Measurements from ENCODE around the gene MAGI2.
"Not testable (repeated sequence)": the region's sequence is repeated elsewhere in the genome, so short reads cannot be mapped to it uniquely, and the experiment has no call there.

Gene MAGI2

GRCh38 chr7:78260826-78261225, 1192.6 kb downstream of the MAGI2 start:
- DNase-seq: no peak

DNA sequence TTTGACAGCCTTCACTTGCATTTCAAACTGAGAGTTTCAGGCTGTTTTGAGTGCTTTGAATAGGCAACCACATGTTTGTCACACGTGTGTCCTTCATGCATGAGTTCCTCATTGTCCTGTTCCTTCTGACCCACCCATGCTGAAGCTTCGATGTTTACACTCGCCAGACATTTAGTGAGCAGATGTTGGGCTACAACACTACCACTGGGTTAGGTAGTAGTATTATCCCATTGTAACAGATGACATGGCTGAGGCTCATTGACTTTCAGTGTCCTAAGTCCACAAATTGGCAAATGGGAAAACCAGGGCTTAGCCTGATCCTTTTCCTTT, 1198.8 kb downstream of the MAGI2 start:
- no peak for DNase-seq

- no peak for DNase-seq
Measured at GRCh38 chr7:78253850-78254725, 1199.4 kb downstream of the MAGI2 start.

GRCh38 chr7:78248867-78249266, 1204.6 kb downstream of the MAGI2 start:
- no peak for DNase-seq

DNA sequence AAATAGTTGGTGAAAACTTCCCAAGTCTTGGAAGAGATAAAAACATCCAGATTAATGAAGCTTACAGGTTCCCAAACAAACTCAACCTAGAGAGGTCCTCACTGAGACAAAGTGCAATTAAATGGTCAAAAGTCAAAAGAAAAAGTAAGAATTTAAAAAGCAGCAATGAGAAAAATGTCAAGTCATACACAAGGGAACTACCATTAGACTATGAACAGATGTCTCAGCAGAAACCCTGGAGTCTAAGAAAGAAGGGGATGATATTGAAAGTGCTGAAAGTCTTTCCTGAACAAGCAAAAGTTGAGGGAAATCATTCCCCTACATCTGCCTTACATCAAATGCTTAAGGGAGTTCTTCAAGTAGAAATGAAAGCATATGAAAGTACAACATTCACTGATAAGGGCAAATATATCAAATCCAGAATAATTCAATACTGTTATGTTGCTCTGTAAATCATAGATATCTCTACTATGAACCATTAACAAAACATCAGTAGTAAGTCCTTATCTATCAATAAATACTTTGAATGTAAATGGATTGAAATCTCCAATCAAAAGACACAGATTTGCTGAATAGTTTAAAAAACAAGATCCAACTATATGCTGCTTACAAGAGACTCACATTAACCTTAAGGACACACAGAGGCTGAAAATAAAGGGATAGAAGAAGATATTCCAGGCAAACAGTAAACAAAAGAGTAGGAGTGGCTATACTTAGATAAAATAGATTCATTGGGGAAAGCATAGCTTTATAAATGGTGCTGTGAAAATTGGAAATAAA, 1205.4 kb downstream of the MAGI2 start:
- no peak for DNase-seq

- not testable (repeated sequence) for DNase-seq
Measured at GRCh38 chr7:78240179-78240578, 1213.3 kb downstream of the MAGI2 start.

GRCh38 chr7:78234634-78235033, 1218.8 kb downstream of the MAGI2 start:
- no peak for DNase-seq

DNA sequence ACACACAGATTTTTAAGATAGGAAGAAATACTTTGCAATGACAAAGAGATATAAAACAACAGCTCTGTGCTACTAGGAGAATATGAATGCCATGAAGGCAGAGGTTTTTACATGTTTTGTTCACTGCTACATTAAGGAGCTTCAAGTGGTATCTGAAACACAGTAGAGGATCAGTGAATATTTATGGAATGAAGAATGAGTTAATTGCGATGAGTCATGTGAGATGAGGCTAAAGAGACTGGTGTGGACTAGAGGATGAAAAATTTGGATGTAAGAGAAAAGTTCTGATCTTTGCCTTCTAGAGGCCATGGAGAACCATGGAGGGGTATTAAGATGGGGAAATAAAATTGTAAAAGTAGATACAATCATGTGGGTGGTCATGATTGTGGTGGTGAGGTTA, 1220.7 kb downstream of the MAGI2 start:
- DNase-seq: no peak

DNA sequence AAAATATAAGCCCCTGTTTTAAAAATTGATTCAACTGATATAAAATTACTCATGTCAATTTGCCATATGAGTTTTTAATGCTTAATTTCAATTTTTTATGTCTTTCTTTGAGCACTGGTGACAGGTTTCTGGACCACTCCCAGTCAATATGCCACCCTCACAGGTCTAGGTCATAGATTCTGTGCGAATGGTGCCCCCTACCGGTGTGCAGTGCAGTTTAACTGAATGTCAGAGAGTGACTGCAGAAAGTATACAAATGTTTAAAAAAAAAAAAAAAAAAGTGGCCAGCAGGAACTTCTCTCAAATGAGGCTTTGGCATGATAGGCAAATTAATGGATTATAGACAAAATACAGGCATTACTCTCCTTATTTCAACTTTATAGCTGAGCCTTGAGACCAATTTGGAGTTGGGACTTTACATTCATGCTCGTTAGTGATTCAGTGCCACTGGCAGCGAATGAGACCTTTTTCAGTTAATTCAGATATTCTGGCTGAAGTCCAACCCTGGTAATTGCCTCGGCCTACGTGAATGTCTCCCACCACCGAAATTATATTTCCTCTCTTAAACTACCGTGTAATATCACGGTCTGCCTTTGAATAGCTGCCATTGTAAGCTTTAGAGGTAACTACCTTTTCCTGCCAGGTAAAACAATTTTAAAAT, 1227.3 kb downstream of the MAGI2 start:
- peak; percentile 13 to 17 for DNase-seq

DNA sequence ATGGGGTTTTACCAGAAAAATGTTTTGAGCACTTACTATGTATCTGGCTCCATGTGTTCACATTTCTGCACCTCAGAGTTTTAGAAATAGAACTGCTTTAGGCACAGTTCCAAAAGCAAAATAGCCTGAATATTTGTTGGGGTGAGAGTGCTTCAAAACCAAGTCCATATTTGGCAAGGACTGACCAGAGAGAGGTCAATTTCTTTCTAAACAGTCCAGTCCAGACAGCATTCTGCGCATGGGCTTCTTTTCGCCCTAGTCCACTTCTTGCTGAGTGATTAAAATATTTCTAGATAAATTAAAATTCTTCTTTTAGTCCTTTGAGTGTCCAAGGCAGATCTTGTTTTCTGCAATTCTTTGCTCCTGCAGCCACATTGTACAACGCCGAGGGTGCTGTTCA, 1227.9 kb downstream of the MAGI2 start:
- no peak for DNase-seq

GRCh38 chr7:78224923-78225322, 1228.5 kb downstream of the MAGI2 start:
- no peak for DNase-seq

GRCh38 chr7:78223598-78223997, 1229.9 kb downstream of the MAGI2 start:
- DNase-seq: no peak

DNA sequence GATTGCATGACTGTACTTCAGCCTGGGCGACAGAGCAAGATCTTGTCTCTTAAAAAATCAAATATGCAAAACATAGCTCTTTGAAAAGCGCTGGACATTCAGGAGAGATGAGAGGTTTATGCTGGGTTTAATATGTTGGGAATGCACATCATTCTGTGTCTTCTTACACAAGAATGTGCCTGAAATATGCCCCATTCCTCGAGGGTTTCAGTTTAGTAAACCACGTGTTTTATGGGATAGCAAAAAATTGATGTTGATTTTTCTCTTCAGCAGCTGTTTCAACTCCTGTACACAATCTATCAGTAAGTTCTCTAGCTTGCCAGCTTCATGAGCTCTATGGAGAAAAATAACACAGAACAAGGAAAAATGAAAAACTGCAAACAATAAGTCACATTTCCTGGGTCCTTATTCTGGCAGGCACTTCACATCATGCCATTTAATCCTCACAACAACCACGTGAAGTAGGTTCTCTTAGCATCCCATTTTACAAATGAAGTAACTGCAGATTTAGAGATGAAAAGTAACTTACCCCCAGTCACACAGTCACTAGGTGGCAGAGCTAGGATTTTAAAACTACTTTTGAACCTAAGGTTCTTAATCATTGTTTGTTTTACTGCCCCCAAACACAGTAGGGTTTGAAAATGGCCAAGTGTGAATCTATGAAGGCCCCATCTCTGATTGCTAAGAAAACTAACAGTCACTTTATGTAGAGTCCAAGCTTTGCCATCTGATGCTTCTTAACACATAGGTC, 1231.3 kb downstream of the MAGI2 start:
- DNase-seq: no peak

DNA sequence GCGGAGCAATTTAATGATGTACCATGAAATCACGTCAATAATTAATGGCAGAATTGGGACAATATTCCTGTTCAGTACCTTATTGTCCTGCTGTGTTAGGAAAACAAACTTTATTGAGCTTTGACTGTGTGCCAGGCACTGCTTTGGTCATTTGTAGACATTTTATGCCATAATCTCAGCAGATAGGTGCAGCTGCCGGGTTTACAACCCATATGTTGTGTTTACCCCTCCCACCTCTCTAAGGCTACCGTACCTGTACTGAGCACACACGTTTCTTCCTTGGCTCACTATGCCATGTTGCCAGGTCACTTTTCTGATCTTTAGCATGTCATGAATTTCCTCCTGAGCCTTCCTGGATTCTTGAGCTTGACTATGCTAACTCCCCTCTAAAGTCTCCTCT, 1232.7 kb downstream of the MAGI2 start:
- DNase-seq: no peak

GRCh38 chr7:78218876-78219275, 1234.6 kb downstream of the MAGI2 start:
- no peak for DNase-seq

- no peak for DNase-seq
Measured at GRCh38 chr7:78218051-78218450, 1235.4 kb downstream of the MAGI2 start.

GRCh38 chr7:78215199-78215598, 1238.3 kb downstream of the MAGI2 start:
- no peak for DNase-seq

- no peak for DNase-seq
Measured at GRCh38 chr7:78213402-78213801, 1240.1 kb downstream of the MAGI2 start.

- DNase-seq: no peak
Measured at GRCh38 chr7:78212476-78213060, 1240.9 kb downstream of the MAGI2 start.

DNA sequence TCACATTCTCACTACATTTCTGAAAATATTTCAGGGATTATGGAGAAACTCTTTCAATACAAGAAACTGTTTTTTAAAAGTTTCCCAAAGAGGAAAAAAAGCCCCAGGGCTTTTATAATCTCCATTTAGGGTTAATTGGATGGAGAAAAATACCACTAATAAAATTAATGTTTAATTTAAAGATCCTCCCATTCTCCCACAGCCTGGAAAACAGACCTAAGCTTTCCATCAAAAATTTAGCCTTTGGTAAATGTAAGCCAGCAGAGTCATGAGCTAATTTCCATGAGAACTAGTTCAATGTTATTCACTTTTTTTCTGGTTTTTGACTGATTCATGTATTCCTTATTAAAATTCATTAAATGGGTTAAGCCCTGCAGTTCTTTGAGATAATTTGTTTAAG, 1246.2 kb downstream of the MAGI2 start:
- DNase-seq: no peak

DNA sequence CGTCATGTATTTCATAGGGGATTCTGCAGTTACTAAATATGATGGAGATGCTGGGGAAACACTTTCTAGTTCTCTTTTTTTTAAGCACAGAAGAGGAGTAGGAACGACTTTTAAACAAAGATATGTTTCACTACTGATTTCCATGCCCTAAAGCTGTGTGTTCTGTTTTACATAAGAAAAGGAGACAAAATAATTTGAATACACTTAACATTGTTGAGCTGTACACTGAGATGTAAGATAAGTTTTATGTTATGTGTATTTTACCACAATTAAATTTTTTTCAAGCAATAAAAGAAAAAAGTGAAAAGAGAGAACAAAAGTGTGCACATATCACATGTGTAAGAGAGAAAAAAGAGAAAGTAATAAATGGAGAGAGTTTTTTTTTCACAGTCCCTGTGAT, 1246.7 kb downstream of the MAGI2 start:
- DNase-seq: no peak

GRCh38 chr7:78203042-78203720, 1250.3 kb downstream of the MAGI2 start:
- no peak for DNase-seq

Data from stimulated activated CD4-positive, alpha-beta T cell treated with anti-CD3 and anti-CD28 coated beads, Interleukin-2, amount 100 ng/mL, for 48 hours (primary cell).